HG03565 (cell line): Measurements from ENCODE around the gene ZEB2.

Experiments
- ATAC-seq: cut with Tn5 transposase; IDR thresholded peaks from one replicate; pipeline ENCODE4 v1.9.1; 2021; ENCODE audit warnings: mild to moderate bottlenecking, moderate library complexity; ENCODE audit not compliant: unreplicated experiment

Gene ZEB2

GRCh38 chr2:144472911-144473310 lies 47.0 kb downstream of the ZEB2 start:
- no peak for ATAC-seq

GRCh38 chr2:144472046-144472412 lies 47.9 kb downstream of the ZEB2 start:
- no peak for ATAC-seq

GRCh38 chr2:144471305-144472045 lies 48.4 kb downstream of the ZEB2 start:
- peak; percentile 75 for ATAC-seq

- no peak for ATAC-seq
These were observed 49.1 kb downstream of the ZEB2 start for GRCh38 chr2:144470816-144471215.

- ATAC-seq = no peak
These were observed 49.6 kb downstream of the ZEB2 start for GRCh38 chr2:144470334-144470733.

- ATAC-seq = no peak
These were observed 50.1 kb downstream of the ZEB2 start for GRCh38 chr2:144469798-144470197.

GRCh38 chr2:144468823-144469595 lies 50.9 kb downstream of the ZEB2 start:
- no peak for ATAC-seq

- no peak for ATAC-seq
These were observed 52.3 kb downstream of the ZEB2 start for GRCh38 chr2:144467502-144468137.

GRCh38 chr2:144466637-144467036 lies 53.3 kb downstream of the ZEB2 start:
- no peak for ATAC-seq

- no peak for ATAC-seq
These were observed 54.2 kb downstream of the ZEB2 start for GRCh38 chr2:144465749-144466148.

- ATAC-seq = no peak
These were observed 55.2 kb downstream of the ZEB2 start for GRCh38 chr2:144464730-144465129.

- ATAC-seq = no peak
These were observed 56.7 kb downstream of the ZEB2 start for GRCh38 chr2:144463266-144463665.

- ATAC-seq = no peak
These were observed 57.7 kb downstream of the ZEB2 start for GRCh38 chr2:144462266-144462665.

GRCh38 chr2:144461308-144461766 lies 58.6 kb downstream of the ZEB2 start:
- ATAC-seq = no peak

- ATAC-seq = no peak
These were observed 59.1 kb downstream of the ZEB2 start for GRCh38 chr2:144460727-144461307.

- ATAC-seq = no peak
These were observed 60.0 kb downstream of the ZEB2 start for GRCh38 chr2:144459937-144460336.

GRCh38 chr2:144459286-144459685 lies 60.6 kb downstream of the ZEB2 start:
- ATAC-seq = no peak

GRCh38 chr2:144458541-144458940 lies 61.4 kb downstream of the ZEB2 start:
- ATAC-seq = no peak

- no peak for ATAC-seq
These were observed 63.2 kb downstream of the ZEB2 start for GRCh38 chr2:144456680-144457079.

- no peak for ATAC-seq
These were observed 63.9 kb downstream of the ZEB2 start for GRCh38 chr2:144455987-144456386.
